HepG2 (cell line): Measurements from ENCODE around the gene ELL. TPM values are rescaled to one million over a fixed set of nuclear protein-coding genes. Genes with fewer than 3 reads are reported as not detected.

Source experiments
- AHDC1 ChIP-seq: sonication (generic); formaldehyde crosslinking; IDR thresholded peaks from 2 replicates; pipeline ENCODE4 v1.5.1; 2020; ENCODE audit warnings: mild to moderate bottlenecking, missing genetic modification reagents, borderline replicate concordance
- CREBL2 ChIP-seq: sonication (generic); formaldehyde crosslinking; IDR thresholded peaks from 2 replicates; pipeline ENCODE4 v1.8.1; 2023; ENCODE audit warnings: missing genetic modification reagents, mild to moderate bottlenecking, borderline replicate concordance
- MAX ChIP-seq: IDR thresholded peaks from 2 replicates; pipeline ENCODE4 v1.6.1; 2012; ENCODE audit warnings: inconsistent platforms
- NFE2L1 ChIP-seq: sonication (generic); formaldehyde crosslinking; IDR thresholded peaks from 2 replicates; pipeline ENCODE4 v1.4.0; 2020; ENCODE audit warnings: missing genetic modification reagents, mild to moderate bottlenecking, borderline replicate concordance
- SAFB2 ChIP-seq: sonication (generic); formaldehyde crosslinking; IDR thresholded peaks from 2 replicates; pipeline ENCODE4 v1.5.1; 2020; ENCODE audit warnings: missing genetic modification reagents, low read depth, mild to moderate bottlenecking, borderline replicate concordance
- TCF7 ChIP-seq: sonication (generic); IDR thresholded peaks from 2 replicates; pipeline ENCODE4 v1.6.1; 2016; ENCODE audit warnings: antibody characterized with exemption, low read depth
- ZBTB38 ChIP-seq: sonication (generic); formaldehyde crosslinking; IDR thresholded peaks from 2 replicates; pipeline ENCODE4 v1.5.1; 2020; ENCODE audit warnings: mild to moderate bottlenecking, missing genetic modification reagents
- ZKSCAN8 ChIP-seq: IDR thresholded peaks from 2 replicates; pipeline ENCODE4 v1.6.1; 2016; ENCODE audit warnings: borderline replicate concordance, missing genetic modification reagents, missing compliant biosample characterization
- ZNF3 ChIP-seq: IDR thresholded peaks from 2 replicates; pipeline ENCODE4 v1.7.0; 2017; ENCODE audit warnings: inconsistent platforms
- ZNF563 ChIP-seq: sonication (generic); formaldehyde crosslinking; IDR thresholded peaks from 2 replicates; pipeline ENCODE4 v1.8.0; 2022; ENCODE audit warnings: mild to moderate bottlenecking, moderate library complexity, missing genetic modification reagents
- ZNF564 ChIP-seq: sonication (generic); formaldehyde crosslinking; IDR thresholded peaks from 2 replicates; pipeline ENCODE4 v1.8.1; 2023; ENCODE audit warnings: mild to moderate bottlenecking, missing genetic modification reagents
- ZNF713 ChIP-seq: sonication (generic); formaldehyde crosslinking; IDR thresholded peaks from 2 replicates; pipeline ENCODE4 v1.4.0; 2020; ENCODE audit warnings: mild to moderate bottlenecking, missing genetic modification reagents
- ZNF839 ChIP-seq: sonication (generic); formaldehyde crosslinking; IDR thresholded peaks from 2 replicates; pipeline ENCODE4 v1.4.0; 2020; ENCODE audit warnings: missing genetic modification reagents, mild to moderate bottlenecking, borderline replicate concordance
- polyA plus RNA-seq, 8 experiments: library from polyadenylated mRNA; depleted of rRNA in 3 of 8; stranded (reverse) in 7 of 8; unstranded in 1 of 8; fragments of >200 nt; fragmentation: Illumina TruSeq in 4 of 8; extraction: Trizol in 4 of 8; gene quantifications; 2 replicates each; pipeline versions ENCODE4 v1.2.1 to v1.2.3, GENCODE V29; 2011 to 2016; ENCODE audit warnings: low read depth in 4 of 8, missing spikeins in 1 of 8, mixed read lengths in 1 of 8; ENCODE audit not compliant: insufficient read depth in 1 of 8
- total RNA-seq, 5 experiments: library from RNA; depleted of rRNA; stranded (reverse); fragments of >200 nt; fragmentation: Illumina TruSeq; extraction: Trizol; gene quantifications; 2 replicates each; pipeline ENCODE4 v1.2.3, GENCODE V29; 2016; ENCODE audit warnings: low read depth in 1 of 5
- TF ChIP-seq, protein P1 (sequence below): sonication (generic); formaldehyde crosslinking; IDR thresholded peaks from 2 replicates; pipeline ENCODE4 v1.5.1; 2020; ENCODE audit warnings: mild to moderate bottlenecking, missing genetic modification reagents
- TF ChIP-seq, protein P2 (sequence below): sonication (generic); formaldehyde crosslinking; IDR thresholded peaks from 2 replicates; pipeline ENCODE4 v1.8.0; 2022; ENCODE audit warnings: missing genetic modification reagents, mild to moderate bottlenecking, inconsistent platforms, borderline replicate concordance
- TF ChIP-seq, protein P3 (sequence below): IDR thresholded peaks from 2 replicates; pipeline ENCODE4 v1.6.1; 2012; ENCODE audit warnings: low read depth, low read length, improper control_type of control experiment

Gene ELL
- total and polyA plus RNA-seq, 2 of the 13 experiments (the other 11 are each of a cell fraction or from before 2014, with no cell fraction given): 3.7 to 5.4 TPM

DNA sequence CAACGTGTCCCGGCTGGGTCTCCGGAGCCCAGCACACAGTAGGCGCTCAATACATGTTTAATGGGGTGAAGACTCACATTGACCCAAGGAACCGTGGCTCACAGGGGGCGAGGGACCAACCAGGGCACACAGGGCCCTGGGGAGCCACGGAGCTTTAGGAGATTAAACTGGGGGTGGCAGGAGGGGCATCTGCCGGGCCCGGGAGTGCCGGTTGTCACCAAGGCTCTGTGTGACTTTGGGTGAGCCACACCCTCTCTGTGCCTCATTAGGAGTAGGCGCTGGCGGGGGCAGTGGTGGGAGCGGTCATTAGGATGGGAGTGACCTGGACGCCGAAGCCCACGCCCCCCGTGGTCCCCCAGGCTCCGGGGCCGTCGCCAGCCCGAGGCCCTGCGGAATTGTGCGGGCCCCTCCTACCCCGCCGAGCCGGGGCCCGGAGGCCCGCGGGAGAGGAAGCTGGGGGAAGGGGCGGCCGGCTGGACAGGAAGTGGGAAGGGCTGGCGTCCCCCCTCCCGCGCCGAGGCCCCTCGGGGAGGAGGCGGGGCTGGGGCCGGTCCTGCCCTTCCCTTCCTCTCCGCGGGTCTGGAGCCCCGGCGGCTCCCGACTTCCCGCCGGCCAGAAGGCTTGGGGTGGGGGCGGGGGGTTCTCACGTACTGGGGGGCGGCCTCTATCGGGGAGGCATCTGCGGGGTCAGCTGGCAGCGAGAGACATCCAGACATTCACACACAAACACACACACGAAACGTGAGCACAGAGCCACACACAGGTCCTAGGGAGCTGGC, 104.4 kb downstream of the ELL start (continued):
- TF ChIP-seq CREBL2 (CRISPR knock-in tag) (no peak), SAFB2 (CRISPR knock-in tag) (peak; percentile 7; the same call in 1 of the 2 replicates), AHDC1 (no peak), ZNF3 (CRISPR knock-in tag) (no peak), ZNF564 (no peak; the same call in 1 of the 2 replicates), NFE2L1 (CRISPR knock-in tag) (no peak), ZNF713 (CRISPR knock-in tag) (0 out of 2 replicates have a peak, but pooled peaks have one; percentile 57), TCF7 (no peak), ZNF563 (CRISPR knock-in tag) (peak; percentile 77), ZKSCAN8 (CRISPR knock-in tag) (peak; percentile 100), MAX (peak; percentile 32), ZBTB38 (CRISPR knock-in tag) (no peak), ZNF839 (CRISPR knock-in tag) (no peak)
- TF ChIP-seq, protein P1, sequence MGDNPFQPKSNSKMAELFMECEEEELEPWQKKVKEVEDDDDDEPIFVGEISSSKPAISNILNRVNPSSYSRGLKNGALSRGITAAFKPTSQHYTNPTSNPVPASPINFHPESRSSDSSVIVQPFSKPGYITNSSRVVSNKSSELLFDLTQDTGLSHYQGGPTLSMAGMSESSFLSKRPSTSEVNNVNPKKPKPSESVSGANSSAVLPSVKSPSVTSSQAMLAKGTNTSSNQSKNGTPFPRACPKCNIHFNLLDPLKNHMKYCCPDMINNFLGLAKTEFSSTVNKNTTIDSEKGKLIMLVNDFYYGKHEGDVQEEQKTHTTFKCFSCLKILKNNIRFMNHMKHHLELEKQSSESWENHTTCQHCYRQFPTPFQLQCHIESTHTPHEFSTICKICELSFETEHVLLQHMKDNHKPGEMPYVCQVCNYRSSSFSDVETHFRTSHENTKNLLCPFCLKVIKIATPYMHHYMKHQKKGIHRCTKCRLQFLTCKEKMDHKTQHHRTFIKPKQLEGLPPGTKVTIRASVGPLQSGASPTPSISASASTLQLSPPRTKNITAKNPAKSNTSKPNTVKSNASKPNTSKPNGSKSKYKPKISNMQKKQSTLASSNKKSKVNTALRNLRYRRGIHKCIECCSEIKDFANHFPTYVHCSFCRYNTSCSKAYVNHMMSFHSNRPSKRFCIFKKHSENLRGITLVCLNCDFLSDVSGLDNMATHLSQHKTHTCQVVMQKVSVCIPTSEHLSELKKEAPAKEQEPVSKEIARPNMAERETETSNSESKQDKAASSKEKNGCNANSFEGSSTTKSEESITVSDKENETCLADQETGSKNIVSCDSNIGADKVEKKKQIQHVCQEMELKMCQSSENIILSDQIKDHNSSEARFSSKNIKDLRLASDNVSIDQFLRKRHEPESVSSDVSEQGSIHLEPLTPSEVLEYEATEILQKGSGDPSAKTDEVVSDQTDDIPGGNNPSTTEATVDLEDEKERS (CRISPR knock-in tag): no peak
- TF ChIP-seq, protein P2, sequence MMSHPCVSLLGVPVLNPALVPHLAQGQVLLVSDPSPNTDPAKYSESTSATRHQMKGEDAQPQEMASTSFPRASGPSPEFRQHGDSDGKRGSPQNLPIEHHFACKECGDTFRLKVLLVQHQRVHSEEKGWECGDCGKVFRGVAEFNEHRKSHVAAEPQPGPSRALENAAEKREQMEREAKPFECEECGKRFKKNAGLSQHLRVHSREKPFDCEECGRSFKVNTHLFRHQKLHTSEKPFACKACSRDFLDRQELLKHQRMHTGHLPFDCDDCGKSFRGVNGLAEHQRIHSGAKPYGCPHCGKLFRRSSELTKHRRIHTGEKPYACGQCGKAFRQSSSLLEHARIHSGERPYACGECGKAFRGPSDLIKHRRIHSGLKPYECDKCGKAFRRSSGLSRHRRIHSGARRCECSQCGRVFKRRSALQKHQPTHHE: no peak; the same call in 1 of the 2 replicates
- TF ChIP-seq, protein P3, sequence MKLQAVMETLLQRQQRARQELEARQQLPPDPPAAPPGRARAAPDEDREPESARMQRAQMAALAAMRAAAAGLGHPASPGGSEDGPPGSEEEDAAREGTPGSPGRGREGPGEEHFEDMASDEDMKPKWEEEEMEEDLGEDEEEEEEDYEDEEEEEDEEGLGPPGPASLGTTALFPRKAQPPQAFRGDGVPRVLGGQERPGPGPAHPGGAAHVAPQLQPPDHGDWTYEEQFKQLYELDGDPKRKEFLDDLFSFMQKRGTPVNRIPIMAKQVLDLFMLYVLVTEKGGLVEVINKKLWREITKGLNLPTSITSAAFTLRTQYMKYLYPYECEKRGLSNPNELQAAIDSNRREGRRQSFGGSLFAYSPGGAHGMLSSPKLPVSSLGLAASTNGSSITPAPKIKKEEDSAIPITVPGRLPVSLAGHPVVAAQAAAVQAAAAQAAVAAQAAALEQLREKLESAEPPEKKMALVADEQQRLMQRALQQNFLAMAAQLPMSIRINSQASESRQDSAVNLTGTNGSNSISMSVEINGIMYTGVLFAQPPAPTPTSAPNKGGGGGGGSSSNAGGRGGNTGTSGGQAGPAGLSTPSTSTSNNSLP: no peak
